HepG2 (cell line): ENCODE measurements around the gene GRK5. TPM values are rescaled to one million over a fixed set of nuclear protein-coding genes. Genes with fewer than 3 reads are reported as not detected.

Experiments
- ATAC-seq: fragments of 200-7000 bp; cut with Tn5 transposase; 3 replicates; pipeline ENCODE4 v1.9.1; 2020; ENCODE audit warnings: mild to moderate bottlenecking, moderate library complexity
- BruUV-seq: library from RNA; stranded (reverse); fragments of 400-500 nt; replicated peaks from 2 replicates; lab custom pipeline; 2021; lab: Mats Ljungman, UMichigan
- CTCF ChIA-PET: fragments of 300-600 bp; formaldehyde crosslinking; extraction: SDS; loops from one replicate; lab custom pipeline; 2021; ENCODE audit warnings: low total read pairs, inconsistent platforms, low intra/inter-chr PET ratio; lab: Yijun Ruan, JAX
- POLR2A ChIA-PET: fragments of 350-600 bp; sonication (Branson Sonifier 250); formaldehyde crosslinking; loops from one replicate; lab custom pipeline; 2020; ENCODE audit warnings: antibody characterized with exemption, inconsistent platforms; lab: Yijun Ruan, JAX
- DNase-seq: peaks from one replicate; pipeline ENCODE4 v3.0.0-alpha.2; 2015; ENCODE audit warnings: low spot score
- FAIRE-seq: peaks from 3 replicates; lab custom pipeline; 2011; peaks lifted over from hg19 to GRCh38; lab: Jason Lieb, UNC
- H2AFZ ChIP-seq: one replicate; pipeline ENCODE4 v1.6.1; 2011; ENCODE audit warnings: low read length, inconsistent platforms
- H3K27ac ChIP-seq: fragments of 300-600 bp; 3 replicates; pipeline ENCODE4 v1.8.0; 2011; ENCODE audit warnings: mixed run types, mild to moderate bottlenecking, mixed read lengths, low read length, inconsistent platforms; ENCODE audit not compliant: insufficient read depth; ENCODE audit errors: extremely low read length
- H3K27me3 ChIP-seq, 2 experiments: fragments of 200-600 bp in 1 of 2; 2 replicates in 1 of 2; 3 replicates in 1 of 2; pipeline versions ENCODE4 v1.6.0 to v1.8.0; 2011; ENCODE audit warnings: low read length in 2 of 2, mild to moderate bottlenecking in 2 of 2, moderate library complexity in 2 of 2, inconsistent platforms in 1 of 2; ENCODE audit not compliant: insufficient read depth in 2 of 2, control insufficient read depth in 1 of 2
- H3K36me3 ChIP-seq, 2 experiments: fragments of 200-600 bp in 1 of 2; replicated peaks in 1 of 2; 2 replicates in 1 of 2; 3 replicates in 1 of 2; pipeline versions ENCODE4 v1.5.1 to v1.8.0; 2011; ENCODE audit warnings: low read length in 2 of 2, inconsistent platforms in 1 of 2; ENCODE audit not compliant: insufficient read depth in 2 of 2, control insufficient read depth in 1 of 2
- H3K4me1 ChIP-seq: 2 replicates; pipeline ENCODE4 v1.5.1; 2012; ENCODE audit warnings: low read length, inconsistent platforms; ENCODE audit not compliant: insufficient read depth
- H3K4me2 ChIP-seq: 2 replicates; pipeline ENCODE4 v1.6.0; 2011; ENCODE audit warnings: low read depth, low read length, inconsistent platforms
- H3K4me3 ChIP-seq, 3 experiments: fragments of 200-600 bp in 1 of 3; sonication (generic), shearing (Covaris generic) in 1 of 3; replicated peaks in 1 of 3; 2 replicates each; pipeline ENCODE4 v1.5.1; 2011 to 2016; ENCODE audit warnings: low read length in 3 of 3, inconsistent platforms in 2 of 3, low read depth in 2 of 3, mild to moderate bottlenecking in 2 of 3, control low read depth in 1 of 3, mixed read lengths in 1 of 3; ENCODE audit not compliant: insufficient read depth in 1 of 3
- H3K79me2 ChIP-seq: one replicate; pipeline ENCODE4 v1.6.1; 2011; ENCODE audit warnings: low read length, inconsistent platforms; ENCODE audit not compliant: insufficient read depth
- H3K9ac ChIP-seq: 2 replicates; pipeline ENCODE4 v1.6.0; 2011; ENCODE audit warnings: mild to moderate bottlenecking, low read depth, low read length, inconsistent platforms; ENCODE audit not compliant: insufficient read depth
- H3K9me3 ChIP-seq: 2 replicates; pipeline ENCODE4 v1.5.1; 2012; ENCODE audit warnings: mild to moderate bottlenecking, low read length
- H4K20me1 ChIP-seq: 2 replicates; pipeline ENCODE4 v1.6.0; 2011; ENCODE audit warnings: inconsistent platforms, mild to moderate bottlenecking, low read length, moderate library complexity; ENCODE audit not compliant: insufficient read depth
- ATF7-NPFF ChIP-seq: sonication (generic); formaldehyde crosslinking; IDR thresholded peaks from 2 replicates; pipeline ENCODE4 v1.8.1; 2023; ENCODE audit warnings: mild to moderate bottlenecking, low read depth, missing genetic modification reagents, moderate library complexity
- CBFB ChIP-seq: sonication (generic); formaldehyde crosslinking; IDR thresholded peaks from 2 replicates; pipeline ENCODE4 v1.4.0; 2020; ENCODE audit warnings: missing genetic modification reagents
- CC2D1A ChIP-seq: sonication (generic); formaldehyde crosslinking; IDR thresholded peaks from 2 replicates; pipeline ENCODE4 v1.8.1; 2023; ENCODE audit warnings: mild to moderate bottlenecking, missing genetic modification reagents
- SMYD3 ChIP-seq: sonication (generic); formaldehyde crosslinking; IDR thresholded peaks from 2 replicates; pipeline ENCODE4 v1.8.1; 2023; ENCODE audit warnings: mild to moderate bottlenecking, missing genetic modification reagents
- WGBS: methylation state at CpG from one replicate; pipeline ENCODE4 v1.1.6; 2017; ENCODE audit warnings: low lambda C conversion rate; 5-methylcytosine and 5-hydroxymethylcytosine counted together
- in situ Hi-C: cut with HindIII; loops from 2 replicates; pipeline ENCODE4 v1.10.0; 2017; ENCODE audit warnings: low pct_unique_long_range_greater_than_20kb; ENCODE audit not compliant: extremely low pct_ligation_motif_present
- intact Hi-C: fragments of 100-400 bp; cut with micrococcal nuclease; formaldehyde crosslinking; loops from one replicate; pipeline ENCODE4 v1.10.0; 2022; ENCODE audit not compliant: unreplicated experiment
- polyA plus RNA-seq, 8 experiments: library from polyadenylated mRNA; depleted of rRNA in 3 of 8; stranded (reverse) in 7 of 8; unstranded in 1 of 8; fragments of >200 nt; fragmentation: Illumina TruSeq in 4 of 8; extraction: Trizol in 4 of 8; gene quantifications; 2 replicates each; pipeline versions ENCODE4 v1.2.1 to v1.2.3, GENCODE V29; 2011 to 2016; ENCODE audit warnings: low read depth in 4 of 8, missing spikeins in 1 of 8, mixed read lengths in 1 of 8; ENCODE audit not compliant: insufficient read depth in 1 of 8
- total RNA-seq, 5 experiments: library from RNA; depleted of rRNA; stranded (reverse); fragments of >200 nt; fragmentation: Illumina TruSeq; extraction: Trizol; gene quantifications; 2 replicates each; pipeline ENCODE4 v1.2.3, GENCODE V29; 2016; ENCODE audit warnings: low read depth in 1 of 5

The GRK5 gene
- total and polyA plus RNA-seq, 2 of the 13 experiments (the other 11 are each of a cell fraction or from before 2014, with no cell fraction given), result 10.4 to 12.6 TPM

DNA sequence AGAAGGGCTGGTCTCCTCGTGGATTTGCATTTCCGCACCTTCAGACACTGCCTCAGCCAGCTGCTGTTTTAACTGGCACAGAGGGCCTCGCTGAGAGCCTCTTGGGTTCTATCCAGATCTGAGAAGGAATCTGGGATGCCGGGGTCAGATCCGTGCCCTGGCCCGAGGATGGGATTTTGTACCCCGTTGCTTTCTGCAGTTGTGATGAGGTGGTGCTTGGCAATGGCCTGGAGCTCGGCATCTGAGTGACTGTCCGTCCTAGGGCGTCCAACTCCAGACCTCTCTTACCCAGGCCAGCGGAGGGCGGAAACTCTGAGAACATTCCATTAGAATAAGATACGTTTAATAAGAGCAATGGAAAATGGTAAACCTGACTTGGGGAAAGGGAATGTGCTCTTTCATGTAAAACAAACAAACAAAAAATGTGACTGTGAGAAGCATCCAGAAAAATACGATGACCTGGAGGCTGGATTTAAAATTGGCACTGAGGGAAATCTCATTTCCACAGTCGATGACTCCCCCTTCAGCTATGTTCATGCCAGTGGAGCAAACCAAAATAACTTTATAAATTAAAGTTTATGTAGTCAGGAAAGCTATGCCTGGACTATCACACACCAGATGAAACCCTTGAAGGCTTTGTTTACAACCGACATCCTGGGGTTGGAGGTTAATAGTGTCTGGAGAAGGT lies 39.6 kb downstream of the GRK5 start:
- no peaks in the 10 kb centered on the region for H3K9me3 ChIP-seq
- no TSS peak for BruUV-seq
- peaks cover 66% of the 10 kb centered on the region for H3K4me1 ChIP-seq

DNA sequence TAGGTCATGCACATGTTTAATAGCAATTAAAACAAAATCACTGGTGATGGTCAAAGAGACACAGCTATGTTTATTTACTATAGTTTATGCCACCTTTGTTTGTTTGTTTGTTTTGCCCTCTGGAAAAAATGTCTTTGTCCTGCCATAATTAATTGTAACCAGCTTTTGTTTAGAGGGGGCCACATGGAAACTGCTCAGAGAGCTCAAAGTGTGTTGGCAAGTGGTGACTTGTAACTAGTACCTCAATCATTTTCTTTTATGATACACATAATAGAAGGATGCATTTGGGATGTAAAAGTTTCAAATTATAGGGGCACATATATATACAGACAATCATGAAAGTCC lies 40.2 kb downstream of the GRK5 start:
- Histone ChIP-seq H3K9me3 (no peaks in the 10 kb centered on the region), H3K4me3 (no peak overlapping the region), H3K36me3 (no peaks in the 10 kb centered on the region), H3K27ac (no peak overlapping the region), H3K9ac (no peak overlapping the region), H4K20me1 (no peaks in the 10 kb centered on the region), H3K4me1 (peaks cover 66% of the 10 kb centered on the region), H2AFZ (no peak overlapping the region), H3K27me3 (no peaks in the 10 kb centered on the region), H3K4me2 (no peak overlapping the region), H3K79me2 (peaks cover 10% of the 10 kb centered on the region)
- intact Hi-C loops (no loop called here), in situ Hi-C loops (no loop called here)
- ChIA-PET CTCF (no interaction called here), POLR2A (interaction anchor here (1.3 kb wide), 1 partner anchor 41 kb away, joined by 3 read pairs; the partner anchor contains the start of gene GRK5)
- DNase-seq (no peak), FAIRE-seq (no peak), ATAC-seq (no peak)
- TF ChIP-seq SMYD3 (CRISPR knock-in tag) (no peak), ATF7-NPFF (CRISPR knock-in tag) (no peak), CBFB (CRISPR knock-in tag) (no peak)
- no TSS peak for BruUV-seq

More for the DNA sequence above, 39.6 kb downstream of the GRK5 start:
- ChIA-PET CTCF (no interaction called here), POLR2A (interaction anchor here (1.3 kb wide), 1 partner anchor 40 kb away, joined by 3 read pairs; the partner anchor contains the start of gene GRK5)
- DNase-seq, result no peak
- H2AFZ ChIP-seq, result no peak overlapping the region
- H4K20me1 ChIP-seq, result no peaks in the 10 kb centered on the region
- H3K9ac ChIP-seq, result no peak overlapping the region
- H3K4me2 ChIP-seq, result no peak overlapping the region
- intact Hi-C loops, result no loop called here
- no peak for ATAC-seq
- H3K27ac ChIP-seq, result no peak overlapping the region
- 88% methylated on average over 16 of the region's 16 CpGs for WGBS
- no peaks in the 10 kb centered on the region for H3K27me3 ChIP-seq
- H3K79me2 ChIP-seq, result peaks cover 10% of the 10 kb centered on the region
- H3K4me3 ChIP-seq, result no peak overlapping the region
- TF ChIP-seq CC2D1A (CRISPR knock-in tag), result no peak
- in situ Hi-C loops, result no loop called here
- no peak for FAIRE-seq
- no peaks in the 10 kb centered on the region for H3K36me3 ChIP-seq
